HG03469 (cell line): ENCODE measurements around the gene CCDC183.
"Not testable (repeated sequence)": the region's sequence is repeated elsewhere in the genome, so short reads cannot be mapped to it uniquely, and the experiment has no call there.

Source experiments
- ATAC-seq: cut with Tn5 transposase; IDR thresholded peaks from one replicate; pipeline ENCODE4 v1.9.1; 2021; ENCODE audit warnings: mild to moderate bottlenecking, moderate library complexity, moderate number of reproducible peaks; ENCODE audit not compliant: unreplicated experiment

The CCDC183 gene

GRCh38 chr9:136784249-136784996, 11.7 kb upstream of the CCDC183 start:
- ATAC-seq = no peak

- no peak for ATAC-seq
Measured at GRCh38 chr9:136784997-136785361, 11.2 kb upstream of the CCDC183 start.

GRCh38 chr9:136785565-136786355, 10.4 kb upstream of the CCDC183 start:
- ATAC-seq = not testable (repeated sequence)

GRCh38 chr9:136786451-136786850, 9.7 kb upstream of the CCDC183 start:
- no peak for ATAC-seq

- not testable (repeated sequence) for ATAC-seq
Measured at GRCh38 chr9:136786983-136787382, 9.2 kb upstream of the CCDC183 start.

- no peak for ATAC-seq
Measured at GRCh38 chr9:136787690-136788400, 8.3 kb upstream of the CCDC183 start.

- not testable (repeated sequence) for ATAC-seq
Measured at GRCh38 chr9:136788644-136789522, 7.3 kb upstream of the CCDC183 start.

- no peak for ATAC-seq
Measured at GRCh38 chr9:136789523-136789937, 6.6 kb upstream of the CCDC183 start.

GRCh38 chr9:136790640-136791515, 5.3 kb upstream of the CCDC183 start, which contains the start of gene TMEM141:
Gene TMEM141, plus strand, starts transcription at chr9:136791344. Its CDS starts 27 bp downstream, at chr9:136791371.
- peak; percentile 62 for ATAC-seq

- ATAC-seq = no peak
Measured at GRCh38 chr9:136791516-136792276, 4.4 kb upstream of the CCDC183 start.

GRCh38 chr9:136792321-136793085, 3.6 kb upstream of the CCDC183 start:
- ATAC-seq = no peak

- no peak for ATAC-seq
Measured at GRCh38 chr9:136793086-136793946, 2.8 kb upstream of the CCDC183 start.

GRCh38 chr9:136794281-136794999, 1.7 kb upstream of the CCDC183 start:
- no peak for ATAC-seq

- ATAC-seq = no peak
Measured at GRCh38 chr9:136795000-136795348, 1.2 kb upstream of the CCDC183 start.

GRCh38 chr9:136796775-136797347, 723 bp downstream of the CCDC183 start:
- not testable (repeated sequence) for ATAC-seq

- no peak for ATAC-seq
Measured at GRCh38 chr9:136798708-136799078, 2.6 kb downstream of the CCDC183 start.
